Stimulated activated CD4-positive, alpha-beta T cell treated with anti-CD3 and anti-CD28 coated beads, Interleukin-12 subunit alpha, Interleukin-12 subunit beta, amount 100 ng/mL, for 4 hours (primary cell): ENCODE data around the gene ETV6.

Experiments
- DNase-seq: peaks from one replicate; pipeline ENCODE4 v3.0.0-alpha.2; 2020

ETV6 gene

GRCh38 chr12:11763760-11764520 is 114.5 kb downstream of the ETV6 start:
- no peak for DNase-seq

- no peak for DNase-seq
Observed at GRCh38 chr12:11764837-11765236, 115.4 kb downstream of the ETV6 start.

GRCh38 chr12:11765421-11765816 is 115.9 kb downstream of the ETV6 start:
- no peak for DNase-seq

- DNase-seq, result peak; percentile 61
Observed at GRCh38 chr12:11765817-11766794, 116.6 kb downstream of the ETV6 start.

- no peak for DNase-seq
Observed at GRCh38 chr12:11767029-11767724, 117.7 kb downstream of the ETV6 start.

GRCh38 chr12:11767798-11768197 is 118.3 kb downstream of the ETV6 start:
- DNase-seq, result no peak

- no peak for DNase-seq
Observed at GRCh38 chr12:11768233-11768965, 118.9 kb downstream of the ETV6 start.

GRCh38 chr12:11769723-11770514 is 120.4 kb downstream of the ETV6 start:
- DNase-seq, result no peak

GRCh38 chr12:11771356-11771755 is 121.9 kb downstream of the ETV6 start:
- DNase-seq, result no peak

GRCh38 chr12:11771895-11772502 is 122.5 kb downstream of the ETV6 start:
- DNase-seq, result no peak

- DNase-seq, result no peak
Observed at GRCh38 chr12:11773889-11774677, 124.6 kb downstream of the ETV6 start.

- no peak for DNase-seq
Observed at GRCh38 chr12:11774821-11775220, 125.3 kb downstream of the ETV6 start.

GRCh38 chr12:11776316-11776715 is 126.8 kb downstream of the ETV6 start:
- no peak for DNase-seq

- no peak for DNase-seq
Observed at GRCh38 chr12:11777451-11777850, 128.0 kb downstream of the ETV6 start.

GRCh38 chr12:11777962-11778361 is 128.5 kb downstream of the ETV6 start:
- no peak for DNase-seq

- no peak for DNase-seq
Observed at GRCh38 chr12:11778713-11779685, 129.5 kb downstream of the ETV6 start.

GRCh38 chr12:11780521-11781101 is 131.1 kb downstream of the ETV6 start:
- DNase-seq, result no peak

- DNase-seq, result no peak
Observed at GRCh38 chr12:11782914-11783420, 133.5 kb downstream of the ETV6 start.

GRCh38 chr12:11785712-11786111 is 136.2 kb downstream of the ETV6 start:
- no peak for DNase-seq
